Fibroblast of lung (primary cell): ENCODE data around the gene GPX5.

Experiments
- EZH2 ChIP-seq: IDR thresholded peaks from 2 replicates; pipeline ENCODE4 v1.5.1; 2012; ENCODE audit warnings: low read length, control low read depth, mild to moderate bottlenecking; ENCODE audit errors: missing control alignments
- TF ChIP-seq, protein P1 (sequence below), 2 donors: IDR thresholded peaks in 1 of 2; conservative IDR thresholded peaks in 1 of 2; 1 replicate in 1 of 2; 2 replicates in 1 of 2; pipeline ENCODE4 v1.5.1; 2011 to 2012; ENCODE audit warnings: low read length in 2 of 2, control low read depth in 1 of 2, inconsistent platforms in 1 of 2, low read depth in 1 of 2, mild to moderate bottlenecking in 1 of 2

DNA sequence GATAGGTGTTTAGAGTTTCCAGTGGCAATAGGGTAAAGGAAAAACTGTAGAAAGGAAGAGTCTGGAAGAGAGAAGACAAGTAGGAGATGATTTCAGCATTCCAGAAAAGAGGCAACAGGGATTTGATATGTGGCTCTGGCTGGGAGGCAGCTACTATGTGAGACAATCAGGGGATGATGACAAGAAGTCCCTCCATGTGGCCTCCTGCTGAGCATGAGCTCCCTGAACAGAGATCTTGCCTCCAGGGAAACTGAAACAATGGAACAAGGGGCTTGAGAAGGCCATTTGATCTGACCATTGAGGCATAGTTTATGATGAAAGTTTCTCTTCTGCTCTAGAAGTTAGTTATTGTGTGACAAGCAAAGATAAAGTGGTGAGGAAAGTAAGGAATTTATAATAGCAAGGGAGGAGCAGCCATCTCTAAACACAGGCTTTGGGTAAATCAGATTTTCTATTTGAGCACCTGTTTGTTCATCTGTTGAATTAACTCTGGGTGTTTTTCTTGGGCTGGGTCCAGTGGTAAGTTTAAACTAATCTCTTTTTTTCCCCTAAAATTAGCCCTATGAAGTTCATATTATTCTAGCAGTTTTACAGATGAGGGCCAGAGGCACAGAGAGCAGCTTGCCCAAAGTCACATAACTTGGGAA is 3.0 kb upstream of the GPX5 start:
- TF ChIP-seq, protein P1, sequence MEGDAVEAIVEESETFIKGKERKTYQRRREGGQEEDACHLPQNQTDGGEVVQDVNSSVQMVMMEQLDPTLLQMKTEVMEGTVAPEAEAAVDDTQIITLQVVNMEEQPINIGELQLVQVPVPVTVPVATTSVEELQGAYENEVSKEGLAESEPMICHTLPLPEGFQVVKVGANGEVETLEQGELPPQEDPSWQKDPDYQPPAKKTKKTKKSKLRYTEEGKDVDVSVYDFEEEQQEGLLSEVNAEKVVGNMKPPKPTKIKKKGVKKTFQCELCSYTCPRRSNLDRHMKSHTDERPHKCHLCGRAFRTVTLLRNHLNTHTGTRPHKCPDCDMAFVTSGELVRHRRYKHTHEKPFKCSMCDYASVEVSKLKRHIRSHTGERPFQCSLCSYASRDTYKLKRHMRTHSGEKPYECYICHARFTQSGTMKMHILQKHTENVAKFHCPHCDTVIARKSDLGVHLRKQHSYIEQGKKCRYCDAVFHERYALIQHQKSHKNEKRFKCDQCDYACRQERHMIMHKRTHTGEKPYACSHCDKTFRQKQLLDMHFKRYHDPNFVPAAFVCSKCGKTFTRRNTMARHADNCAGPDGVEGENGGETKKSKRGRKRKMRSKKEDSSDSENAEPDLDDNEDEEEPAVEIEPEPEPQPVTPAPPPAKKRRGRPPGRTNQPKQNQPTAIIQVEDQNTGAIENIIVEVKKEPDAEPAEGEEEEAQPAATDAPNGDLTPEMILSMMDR (conservative IDR thresholded peaks at IDR 0.05 in 1 of 2, IDR thresholded peaks at IDR 0.05 in 1 of 2; ENCODE audit: low read depth in 1 of 2, low read length in 2 of 2), result no peak
- TF ChIP-seq EZH2, result no peak
